MM.1S (cell line): ENCODE results near the gene PAAF1.

Source experiments
- EZH2phosphoT487 ChIP-seq: fragments of 300-600 bp; sonication (generic); IDR thresholded peaks from 2 replicates; pipeline ENCODE4 v1.6.1; 2018; ENCODE audit warnings: antibody characterized with exemption, low read length
- TF ChIP-seq, protein P1 (sequence below): fragments of 300-600 bp; sonication (generic); IDR thresholded peaks from 2 replicates; pipeline ENCODE4 v1.5.1; 2016; ENCODE audit warnings: antibody characterized with exemption, low read length, mixed read lengths

DNA sequence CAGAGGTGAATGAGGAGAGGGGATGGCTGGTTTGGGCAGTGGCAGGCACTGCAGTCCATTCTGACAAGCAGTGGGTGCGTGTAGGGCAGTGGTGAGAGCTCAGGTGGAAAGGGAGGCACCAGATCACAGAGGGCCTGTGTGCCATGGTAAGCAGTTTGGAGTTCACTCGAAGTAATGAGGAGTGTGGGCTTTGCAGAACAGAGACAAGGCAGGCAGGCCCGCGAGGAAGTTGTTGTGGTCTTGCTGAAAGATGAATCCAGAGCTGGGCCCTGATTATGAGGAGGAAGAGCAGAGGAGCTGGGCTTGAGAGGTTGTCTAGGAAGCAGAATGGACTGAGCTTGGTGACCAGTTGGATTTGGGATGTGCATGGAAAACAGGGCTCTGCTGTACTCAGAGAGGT, 72.4 kb downstream of the PAAF1 start:
- TF ChIP-seq EZH2phosphoT487 = no peak
- TF ChIP-seq, protein P1, sequence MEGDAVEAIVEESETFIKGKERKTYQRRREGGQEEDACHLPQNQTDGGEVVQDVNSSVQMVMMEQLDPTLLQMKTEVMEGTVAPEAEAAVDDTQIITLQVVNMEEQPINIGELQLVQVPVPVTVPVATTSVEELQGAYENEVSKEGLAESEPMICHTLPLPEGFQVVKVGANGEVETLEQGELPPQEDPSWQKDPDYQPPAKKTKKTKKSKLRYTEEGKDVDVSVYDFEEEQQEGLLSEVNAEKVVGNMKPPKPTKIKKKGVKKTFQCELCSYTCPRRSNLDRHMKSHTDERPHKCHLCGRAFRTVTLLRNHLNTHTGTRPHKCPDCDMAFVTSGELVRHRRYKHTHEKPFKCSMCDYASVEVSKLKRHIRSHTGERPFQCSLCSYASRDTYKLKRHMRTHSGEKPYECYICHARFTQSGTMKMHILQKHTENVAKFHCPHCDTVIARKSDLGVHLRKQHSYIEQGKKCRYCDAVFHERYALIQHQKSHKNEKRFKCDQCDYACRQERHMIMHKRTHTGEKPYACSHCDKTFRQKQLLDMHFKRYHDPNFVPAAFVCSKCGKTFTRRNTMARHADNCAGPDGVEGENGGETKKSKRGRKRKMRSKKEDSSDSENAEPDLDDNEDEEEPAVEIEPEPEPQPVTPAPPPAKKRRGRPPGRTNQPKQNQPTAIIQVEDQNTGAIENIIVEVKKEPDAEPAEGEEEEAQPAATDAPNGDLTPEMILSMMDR = no peak
